Neural cell (in vitro differentiated cells): ENCODE data around the gene LRP5.

Experiments
- EP300 ChIP-seq: fragments of 450-650 bp; conservative IDR thresholded peaks from 2 replicates; pipeline ENCODE4 v1.6.1; 2014; ENCODE audit warnings: antibody characterized with exemption, mild to moderate bottlenecking, moderate library complexity; ENCODE audit not compliant: poor library complexity, severe bottlenecking
- EZH2 ChIP-seq: fragments of 200-600, 300-800 bp; shearing (Covaris generic), sonication (generic); IDR thresholded peaks from 2 replicates; pipeline ENCODE4 v1.6.1; 2014; ENCODE audit warnings: antibody characterized with exemption, low read length, borderline replicate concordance, mild to moderate bottlenecking; ENCODE audit not compliant: insufficient read depth, poor library complexity, severe bottlenecking
- MXI1 ChIP-seq: fragments of 450-650 bp; conservative IDR thresholded peaks from 2 replicates; pipeline ENCODE4 v1.6.1; 2014; ENCODE audit warnings: antibody characterized with exemption, mild to moderate bottlenecking; ENCODE audit not compliant: poor library complexity, severe bottlenecking
- POLR2AphosphoS5 ChIP-seq: IDR thresholded peaks from 2 replicates; pipeline ENCODE4 v1.6.1; 2012
- RAD21 ChIP-seq: fragments of 450-650 bp; conservative IDR thresholded peaks from 2 replicates; pipeline ENCODE4 v1.6.1; 2014; ENCODE audit warnings: antibody characterized with exemption, mild to moderate bottlenecking, moderate library complexity
- SMC3 ChIP-seq: fragments of 450-650 bp; conservative IDR thresholded peaks from 2 replicates; pipeline ENCODE4 v1.6.1; 2014; ENCODE audit warnings: antibody characterized with exemption, mild to moderate bottlenecking, moderate library complexity; ENCODE audit not compliant: poor library complexity
- TAF1 ChIP-seq: IDR thresholded peaks from 2 replicates; pipeline ENCODE4 v1.6.1; 2012; ENCODE audit warnings: low read depth
- TF ChIP-seq, protein P1 (sequence below): fragments of 450-650 bp; IDR thresholded peaks from 2 replicates; pipeline ENCODE4 v1.5.1; 2014; ENCODE audit warnings: antibody characterized with exemption, mild to moderate bottlenecking, moderate library complexity; ENCODE audit not compliant: poor library complexity, severe bottlenecking
- TF ChIP-seq, protein P2 (sequence below): IDR thresholded peaks from 2 replicates; pipeline ENCODE4 v1.6.1; 2012; ENCODE audit warnings: borderline replicate concordance

DNA sequence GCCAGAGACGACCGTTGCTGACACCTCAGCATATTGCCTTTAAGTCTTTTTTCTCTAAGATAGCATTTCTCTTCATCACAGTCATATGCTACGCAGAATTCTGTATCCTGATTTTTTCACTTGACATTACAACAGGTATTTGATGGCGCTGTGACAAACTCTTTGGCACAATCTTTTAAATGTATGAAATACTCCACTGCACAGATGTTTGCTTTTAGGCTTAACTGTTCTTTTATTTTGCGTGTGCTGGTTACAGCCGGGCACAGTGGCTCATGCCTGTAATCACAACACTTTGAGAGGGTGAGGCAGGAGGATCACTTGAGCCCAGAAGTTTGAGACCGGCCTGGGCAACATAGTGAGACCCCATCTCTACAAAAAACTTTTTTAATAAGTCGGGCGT, 96.1 kb downstream of the LRP5 start:
- TF ChIP-seq POLR2AphosphoS5 (no peak), EP300 (no peak), EZH2 (no peak), TAF1 (no peak), SMC3 (no peak), RAD21 (no peak), MXI1 (no peak)
- TF ChIP-seq, protein P1, sequence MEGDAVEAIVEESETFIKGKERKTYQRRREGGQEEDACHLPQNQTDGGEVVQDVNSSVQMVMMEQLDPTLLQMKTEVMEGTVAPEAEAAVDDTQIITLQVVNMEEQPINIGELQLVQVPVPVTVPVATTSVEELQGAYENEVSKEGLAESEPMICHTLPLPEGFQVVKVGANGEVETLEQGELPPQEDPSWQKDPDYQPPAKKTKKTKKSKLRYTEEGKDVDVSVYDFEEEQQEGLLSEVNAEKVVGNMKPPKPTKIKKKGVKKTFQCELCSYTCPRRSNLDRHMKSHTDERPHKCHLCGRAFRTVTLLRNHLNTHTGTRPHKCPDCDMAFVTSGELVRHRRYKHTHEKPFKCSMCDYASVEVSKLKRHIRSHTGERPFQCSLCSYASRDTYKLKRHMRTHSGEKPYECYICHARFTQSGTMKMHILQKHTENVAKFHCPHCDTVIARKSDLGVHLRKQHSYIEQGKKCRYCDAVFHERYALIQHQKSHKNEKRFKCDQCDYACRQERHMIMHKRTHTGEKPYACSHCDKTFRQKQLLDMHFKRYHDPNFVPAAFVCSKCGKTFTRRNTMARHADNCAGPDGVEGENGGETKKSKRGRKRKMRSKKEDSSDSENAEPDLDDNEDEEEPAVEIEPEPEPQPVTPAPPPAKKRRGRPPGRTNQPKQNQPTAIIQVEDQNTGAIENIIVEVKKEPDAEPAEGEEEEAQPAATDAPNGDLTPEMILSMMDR: no peak
- TF ChIP-seq, protein P2, sequence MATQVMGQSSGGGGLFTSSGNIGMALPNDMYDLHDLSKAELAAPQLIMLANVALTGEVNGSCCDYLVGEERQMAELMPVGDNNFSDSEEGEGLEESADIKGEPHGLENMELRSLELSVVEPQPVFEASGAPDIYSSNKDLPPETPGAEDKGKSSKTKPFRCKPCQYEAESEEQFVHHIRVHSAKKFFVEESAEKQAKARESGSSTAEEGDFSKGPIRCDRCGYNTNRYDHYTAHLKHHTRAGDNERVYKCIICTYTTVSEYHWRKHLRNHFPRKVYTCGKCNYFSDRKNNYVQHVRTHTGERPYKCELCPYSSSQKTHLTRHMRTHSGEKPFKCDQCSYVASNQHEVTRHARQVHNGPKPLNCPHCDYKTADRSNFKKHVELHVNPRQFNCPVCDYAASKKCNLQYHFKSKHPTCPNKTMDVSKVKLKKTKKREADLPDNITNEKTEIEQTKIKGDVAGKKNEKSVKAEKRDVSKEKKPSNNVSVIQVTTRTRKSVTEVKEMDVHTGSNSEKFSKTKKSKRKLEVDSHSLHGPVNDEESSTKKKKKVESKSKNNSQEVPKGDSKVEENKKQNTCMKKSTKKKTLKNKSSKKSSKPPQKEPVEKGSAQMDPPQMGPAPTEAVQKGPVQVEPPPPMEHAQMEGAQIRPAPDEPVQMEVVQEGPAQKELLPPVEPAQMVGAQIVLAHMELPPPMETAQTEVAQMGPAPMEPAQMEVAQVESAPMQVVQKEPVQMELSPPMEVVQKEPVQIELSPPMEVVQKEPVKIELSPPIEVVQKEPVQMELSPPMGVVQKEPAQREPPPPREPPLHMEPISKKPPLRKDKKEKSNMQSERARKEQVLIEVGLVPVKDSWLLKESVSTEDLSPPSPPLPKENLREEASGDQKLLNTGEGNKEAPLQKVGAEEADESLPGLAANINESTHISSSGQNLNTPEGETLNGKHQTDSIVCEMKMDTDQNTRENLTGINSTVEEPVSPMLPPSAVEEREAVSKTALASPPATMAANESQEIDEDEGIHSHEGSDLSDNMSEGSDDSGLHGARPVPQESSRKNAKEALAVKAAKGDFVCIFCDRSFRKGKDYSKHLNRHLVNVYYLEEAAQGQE: no peak
